Endothelial cell of umbilical vein (primary cell): ENCODE measurements around the gene YPEL1. TPM values are rescaled to one million over a fixed set of nuclear protein-coding genes. Genes with fewer than 3 reads are reported as not detected.

Source experiments
- BruUV-seq: library from RNA; stranded (reverse); fragments of 400-500 nt; replicated peaks from 2 replicates; lab custom pipeline; 2021; lab: Mats Ljungman, UMichigan
- CTCF ChIA-PET: fragments of 300-600, 350-600 bp; sonication (Branson Sonifier 250); formaldehyde crosslinking; loops from one replicate; lab custom pipeline; 2021; ENCODE audit warnings: antibody characterized with exemption, inconsistent platforms; lab: Charles Lee
- POLR2A ChIA-PET: fragments of 300-600, 350-600 bp; sonication (Branson Sonifier 250); formaldehyde crosslinking; loops from one replicate; lab custom pipeline; 2021; ENCODE audit warnings: antibody characterized with exemption, inconsistent platforms; lab: Charles Lee
- DNase-seq: peaks from one replicate; pipeline ENCODE4 v3.0.0-alpha.2; 2011; ENCODE audit warnings: low read depth, low spot score
- FAIRE-seq: peaks from 2 replicates; lab custom pipeline; 2011; peaks lifted over from hg19 to GRCh38; lab: Jason Lieb, UNC
- H2AFZ ChIP-seq: 2 replicates; pipeline ENCODE4 v1.6.0; 2012; ENCODE audit warnings: low read depth, low read length, control low read depth, inconsistent platforms
- H3K27ac ChIP-seq: 2 replicates; pipeline ENCODE4 v1.5.1; 2011; ENCODE audit warnings: low read depth, mild to moderate bottlenecking, control low read depth, low read length, moderate library complexity; ENCODE audit not compliant: insufficient read depth
- H3K27me3 ChIP-seq, 2 experiments: 2 replicates each; pipeline versions ENCODE4 v1.6.0 to v1.6.1; 2011; ENCODE audit warnings: low read length in 2 of 2, mixed read lengths in 1 of 2; ENCODE audit not compliant: control insufficient read depth in 2 of 2, insufficient read depth in 2 of 2
- H3K36me3 ChIP-seq, 2 experiments: 2 replicates in 1 of 2; 3 replicates in 1 of 2; pipeline ENCODE4 v1.5.1; 2011; ENCODE audit warnings: low read length in 2 of 2, mild to moderate bottlenecking in 1 of 2, moderate library complexity in 1 of 2; ENCODE audit not compliant: control insufficient read depth in 2 of 2, insufficient read depth in 2 of 2; ENCODE audit errors: extremely low read depth in 1 of 2
- H3K4me1 ChIP-seq: 3 replicates; pipeline ENCODE4 v1.5.1; 2011; ENCODE audit warnings: mild to moderate bottlenecking, low read length; ENCODE audit not compliant: control insufficient read depth, insufficient read depth; ENCODE audit errors: extremely low read depth
- H3K4me2 ChIP-seq: 2 replicates; pipeline ENCODE4 v1.6.1; 2011; ENCODE audit warnings: low read length, control low read depth, mixed read lengths; ENCODE audit not compliant: insufficient read depth
- H3K4me3 ChIP-seq, 3 experiments: fragments of 200-600 bp in 1 of 3; sonication (generic), shearing (Covaris generic) in 1 of 3; replicated peaks in 1 of 3; 2 replicates each; pipeline ENCODE4 v1.5.1; 2011 to 2016; ENCODE audit warnings: control low read depth in 3 of 3, low read length in 3 of 3, mild to moderate bottlenecking in 2 of 3, inconsistent platforms in 1 of 3, low read depth in 1 of 3, moderate library complexity in 1 of 3; ENCODE audit not compliant: insufficient read depth in 1 of 3
- H3K79me2 ChIP-seq: 2 replicates; pipeline ENCODE4 v1.6.0; 2012; ENCODE audit warnings: low read length, inconsistent platforms; ENCODE audit not compliant: control insufficient read depth, insufficient read depth
- H3K9ac ChIP-seq: replicated peaks from 2 replicates; pipeline ENCODE3; 2011; ENCODE audit warnings: low read length, control low read depth; ENCODE audit not compliant: insufficient read depth; ENCODE audit errors: extremely low read depth
- H3K9me1 ChIP-seq: replicated peaks from 3 replicates; pipeline ENCODE4 v1.6.0; 2011; ENCODE audit warnings: mild to moderate bottlenecking, low read length; ENCODE audit not compliant: control insufficient read depth, insufficient read depth; ENCODE audit errors: extremely low read depth
- H3K9me3 ChIP-seq: replicated peaks from 2 replicates; pipeline ENCODE4 v1.5.1; 2012; ENCODE audit warnings: low read length, inconsistent platforms; ENCODE audit not compliant: control insufficient read depth, insufficient read depth
- H4K20me1 ChIP-seq: replicated peaks from 2 replicates; pipeline ENCODE3; 2011; ENCODE audit warnings: mild to moderate bottlenecking, low read length; ENCODE audit not compliant: control insufficient read depth, insufficient read depth; ENCODE audit errors: extremely low read depth
- EZH2 ChIP-seq: IDR thresholded peaks from 2 replicates; pipeline ENCODE4 v1.6.1; 2012; ENCODE audit warnings: borderline replicate concordance, low read depth, mild to moderate bottlenecking, moderate library complexity, low read length, inconsistent platforms; ENCODE audit not compliant: severe bottlenecking
- FOS ChIP-seq: IDR thresholded peaks from 2 replicates; pipeline ENCODE4 v1.6.1; 2011; ENCODE audit warnings: mild to moderate bottlenecking, low read length, moderate library complexity, borderline replicate concordance; ENCODE audit not compliant: insufficient read depth
- GATA2 ChIP-seq: IDR thresholded peaks from 2 replicates; pipeline ENCODE4 v1.7.0; 2011; ENCODE audit warnings: low read depth, mild to moderate bottlenecking, moderate library complexity, mixed read lengths, low read length; ENCODE audit not compliant: insufficient read length, insufficient read depth
- JUN ChIP-seq: IDR thresholded peaks from 2 replicates; pipeline ENCODE4 v1.6.1; 2011; ENCODE audit warnings: borderline replicate concordance, low read depth; ENCODE audit not compliant: insufficient read length, insufficient read depth
- MYC ChIP-seq: IDR thresholded peaks from one replicate; pipeline ENCODE4 v1.6.1; 2011; ENCODE audit warnings: mild to moderate bottlenecking, low read depth, low read length
- POLR2A ChIP-seq: IDR thresholded peaks from 2 replicates; pipeline ENCODE4 v1.6.1; 2012; ENCODE audit warnings: low read depth, mild to moderate bottlenecking, control low read depth, low read length
- POLR2AphosphoS5 ChIP-seq: IDR thresholded peaks from 2 replicates; pipeline ENCODE4 v1.6.1; 2012; ENCODE audit warnings: low read depth, mild to moderate bottlenecking, control low read depth, low read length, moderate library complexity; ENCODE audit not compliant: insufficient read depth
- dilution Hi-C: fragments of 300-500 bp; cut with MboI; formaldehyde crosslinking; loops from one replicate; pipeline ENCODE4 v1.15.0; 2019; ENCODE audit warnings: low sequenced_read_pairs; ENCODE audit not compliant: extremely low pct_ligation_motif_present
- intact Hi-C: fragments of 100-400 bp; cut with micrococcal nuclease; formaldehyde crosslinking; loops from one replicate; pipeline ENCODE4 v1.10.0; 2022
- polyA plus RNA-seq, 4 experiments: library from polyadenylated mRNA; depleted of rRNA in 3 of 4; stranded (reverse) in 3 of 4; unstranded in 1 of 4; fragments of >200 nt; gene quantifications; 2 replicates each; pipeline versions ENCODE4 v1.2.1 to v1.2.3, GENCODE V29; 2011 to 2012; ENCODE audit warnings: missing spikeins in 1 of 4
- total RNA-seq: library from RNA; stranded (reverse); gene quantifications from 2 replicates; pipeline ENCODE4 v1.2.3, GENCODE V29; 2021
- TF ChIP-seq, protein P1 (sequence below), 2 donors: IDR thresholded peaks; 1 replicate in 1 of 2; 2 replicates in 1 of 2; pipeline ENCODE4 v1.5.1; 2011; ENCODE audit warnings: low read length in 2 of 2, mild to moderate bottlenecking in 2 of 2, moderate library complexity in 2 of 2, control low read depth in 1 of 2, inconsistent platforms in 1 of 2, low read depth in 1 of 2; ENCODE audit not compliant: insufficient read depth in 1 of 2; ENCODE audit errors: extremely low read depth in 1 of 2
- TF ChIP-seq, protein P2 (sequence below): IDR thresholded peaks from 2 replicates; pipeline ENCODE4 v1.6.1; 2011; ENCODE audit not compliant: insufficient read depth, insufficient read length

Gene YPEL1
- total and polyA plus RNA-seq, 2 donors (not counting 3 experiments of a cell fraction or from before 2014, with no cell fraction given): 3.7 to 6.2 TPM

DNA sequence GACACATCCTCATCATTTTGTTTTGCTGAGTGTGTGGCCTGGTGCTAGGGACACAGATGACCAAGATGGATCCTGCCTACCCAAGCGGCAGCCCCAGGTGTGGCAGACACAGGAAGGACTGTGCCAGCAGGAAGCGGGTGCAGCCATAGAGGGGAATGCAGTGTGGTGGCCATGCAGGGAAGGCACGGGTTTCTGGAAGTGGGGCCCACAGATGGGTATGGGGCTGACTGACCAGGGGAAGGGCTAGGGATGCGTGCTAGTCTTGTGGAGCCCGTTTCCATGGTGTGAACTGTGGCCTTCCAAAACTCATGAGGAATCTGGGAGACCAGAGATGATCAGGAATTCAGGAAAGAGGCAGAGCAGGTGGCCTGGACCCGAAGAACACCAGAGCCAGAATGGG lies 33.5 kb downstream of the YPEL1 start:
- TF ChIP-seq EZH2: no peak
- no peak for TF ChIP-seq MYC
- TF ChIP-seq JUN: no peak
- TF ChIP-seq, protein P1, sequence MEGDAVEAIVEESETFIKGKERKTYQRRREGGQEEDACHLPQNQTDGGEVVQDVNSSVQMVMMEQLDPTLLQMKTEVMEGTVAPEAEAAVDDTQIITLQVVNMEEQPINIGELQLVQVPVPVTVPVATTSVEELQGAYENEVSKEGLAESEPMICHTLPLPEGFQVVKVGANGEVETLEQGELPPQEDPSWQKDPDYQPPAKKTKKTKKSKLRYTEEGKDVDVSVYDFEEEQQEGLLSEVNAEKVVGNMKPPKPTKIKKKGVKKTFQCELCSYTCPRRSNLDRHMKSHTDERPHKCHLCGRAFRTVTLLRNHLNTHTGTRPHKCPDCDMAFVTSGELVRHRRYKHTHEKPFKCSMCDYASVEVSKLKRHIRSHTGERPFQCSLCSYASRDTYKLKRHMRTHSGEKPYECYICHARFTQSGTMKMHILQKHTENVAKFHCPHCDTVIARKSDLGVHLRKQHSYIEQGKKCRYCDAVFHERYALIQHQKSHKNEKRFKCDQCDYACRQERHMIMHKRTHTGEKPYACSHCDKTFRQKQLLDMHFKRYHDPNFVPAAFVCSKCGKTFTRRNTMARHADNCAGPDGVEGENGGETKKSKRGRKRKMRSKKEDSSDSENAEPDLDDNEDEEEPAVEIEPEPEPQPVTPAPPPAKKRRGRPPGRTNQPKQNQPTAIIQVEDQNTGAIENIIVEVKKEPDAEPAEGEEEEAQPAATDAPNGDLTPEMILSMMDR (IDR thresholded peaks at IDR 0.05; ENCODE audit: extremely low read depth in 1 of 2, insufficient read depth in 1 of 2, low read depth in 1 of 2, low read length in 2 of 2): no peak
- no peak for TF ChIP-seq POLR2AphosphoS5
- no peak for TF ChIP-seq FOS
- TF ChIP-seq, protein P2, sequence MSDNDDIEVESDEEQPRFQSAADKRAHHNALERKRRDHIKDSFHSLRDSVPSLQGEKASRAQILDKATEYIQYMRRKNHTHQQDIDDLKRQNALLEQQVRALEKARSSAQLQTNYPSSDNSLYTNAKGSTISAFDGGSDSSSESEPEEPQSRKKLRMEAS: no peak
- TF ChIP-seq POLR2A: no peak
- TF ChIP-seq GATA2: no peak
- intact Hi-C loops (no loop called here), dilution Hi-C loops (loop anchor here (25.0 kb wide), 1 partner anchor 235 kb away; no protein-coding TSS in a partner anchor)
- no TSS peak for BruUV-seq
- Histone ChIP-seq H3K79me2 (no peaks in the 10 kb centered on the region), H3K27ac (no peak overlapping the region), H3K27me3 (no peaks in the 10 kb centered on the region), H3K9me3 (no peaks in the 10 kb centered on the region), H3K4me1 (no peaks in the 10 kb centered on the region), H3K36me3 (peaks cover 0 to 8% of the 10 kb centered on the region in 2 experiments), H4K20me1 (no peaks in the 10 kb centered on the region), H3K4me3 (no peak overlapping the region), H2AFZ (no peak overlapping the region), H3K4me2 (no peak overlapping the region), H3K9ac (no peak overlapping the region), H3K9me1 (no peaks in the 10 kb centered on the region)
- ChIA-PET CTCF (no interaction called here), POLR2A (no interaction called here)
- FAIRE-seq (no peak), DNase-seq (no peak)
